ENCODE data around the gene PDE11A. TPM values are rescaled to one million over a fixed set of nuclear protein-coding genes. Genes with fewer than 3 reads are reported as not detected.

PDE11A gene
- total and polyA plus RNA-seq, 2 of the 13 experiments (the other 11 are each of a cell fraction or from before 2014, with no cell fraction given): 1.2 to 1.7 TPM

- TF ChIP-seq ATF6 (CRISPR knock-in tag; conservative IDR thresholded peaks at IDR 0.05): no peak
- no peak for TF ChIP-seq GRHL1 (CRISPR knock-in tag; conservative IDR thresholded peaks at IDR 0.05)
- TF ChIP-seq ZZZ3 (CRISPR knock-in tag; IDR thresholded peaks at IDR 0.05; ENCODE audit: borderline replicate concordance): no peak
- no peak for TF ChIP-seq NFKB2 (CRISPR knock-in tag; IDR thresholded peaks at IDR 0.05; ENCODE audit: borderline replicate concordance)
- no peak for TF ChIP-seq ZNF354B (CRISPR knock-in tag; IDR thresholded peaks at IDR 0.05)
- no peak for TF ChIP-seq ZNF431 (CRISPR knock-in tag; IDR thresholded peaks at IDR 0.05; ENCODE audit: borderline replicate concordance, low read depth)
- TF ChIP-seq ZNF550 (CRISPR knock-in tag; IDR thresholded peaks at IDR 0.05; ENCODE audit: borderline replicate concordance): no peak
- TF ChIP-seq ZNF18 (CRISPR knock-in tag; IDR thresholded peaks at IDR 0.05; ENCODE audit: insufficient replicate concordance): no peak
- no peak for TF ChIP-seq NR3C1 (CRISPR knock-in tag; IDR thresholded peaks at IDR 0.05)
- TF ChIP-seq ZNF788 (CRISPR knock-in tag; IDR thresholded peaks at IDR 0.05; ENCODE audit: borderline replicate concordance): no peak
- no peak for TF ChIP-seq RERE (CRISPR knock-in tag; IDR thresholded peaks at IDR 0.05; ENCODE audit: low read depth)
- TF ChIP-seq U2AF1 (optimal IDR thresholded peaks at IDR 0.05; ENCODE audit: low read depth, low read length): no peak
- no peak for TF ChIP-seq ZNF512 (CRISPR knock-in tag; IDR thresholded peaks at IDR 0.05)
- TF ChIP-seq TAF1 (CRISPR knock-in tag; IDR thresholded peaks at IDR 0.05): no peak
Observed at GRCh38 chr2:177692042-177692782, 380.4 kb downstream of the PDE11A start (continued).
